K562 (cell line): ENCODE data around the gene VSIG1. TPM values are rescaled to one million over a fixed set of nuclear protein-coding genes. Genes with fewer than 3 reads are reported as not detected.

ENCODE experiments used
- ETS2 ChIP-seq: IDR thresholded peaks from 2 replicates; pipeline ENCODE4 v1.6.1; 2016; ENCODE audit warnings: borderline replicate concordance, missing genetic modification characterization, mild to moderate bottlenecking, moderate library complexity, missing compliant biosample characterization; ENCODE audit not compliant: poor library complexity, severe bottlenecking
- GABPA ChIP-seq: fragments of 200-800 bp; sonication (Bioruptor generic); conservative IDR thresholded peaks from 2 replicates; pipeline ENCODE4 v1.6.1; 2016; ENCODE audit warnings: low read depth, missing genetic modification characterization, missing compliant biosample characterization
- HMG20B ChIP-seq: fragments of 250-450 bp; sonication (Bioruptor Pico); IDR thresholded peaks from 2 replicates; pipeline ENCODE4 v1.5.0; 2021; ENCODE audit warnings: mild to moderate bottlenecking
- MAFK ChIP-seq: IDR thresholded peaks from 2 replicates; pipeline ENCODE4 v1.6.1; 2011; ENCODE audit warnings: low read length, improper control_type of control experiment
- NFATC3 ChIP-seq: fragments of 450-650 bp; IDR thresholded peaks from 2 replicates; pipeline ENCODE4 v1.6.1; 2017; ENCODE audit warnings: mild to moderate bottlenecking
- NFE2 ChIP-seq: IDR thresholded peaks from 2 replicates; pipeline ENCODE4 v1.6.1; 2014; ENCODE audit warnings: antibody characterized with exemption, low read depth
- NONO ChIP-seq, 2 experiments: fragments of 200-400 bp in 1 of 2; fragments of 450-650 bp in 1 of 2; formaldehyde crosslinking in 1 of 2; IDR thresholded peaks; 2 replicates each; pipeline ENCODE4 v1.6.1; 2017; ENCODE audit warnings: low read depth in 2 of 2, mild to moderate bottlenecking in 2 of 2, moderate library complexity in 2 of 2, low read length in 1 of 2
- PTRF ChIP-seq: fragments of 450-650 bp; IDR thresholded peaks from 2 replicates; pipeline ENCODE4 v1.6.1; 2016; ENCODE audit warnings: mild to moderate bottlenecking, missing genetic modification characterization, missing compliant biosample characterization
- SMC3 ChIP-seq: conservative IDR thresholded peaks from 2 replicates; pipeline ENCODE4 v1.6.1; 2011; ENCODE audit warnings: low read depth, low read length, improper control_type of control experiment; ENCODE audit not compliant: insufficient read depth
- SP2 ChIP-seq: IDR thresholded peaks from 2 replicates; pipeline ENCODE4 v1.6.1; 2011; ENCODE audit warnings: mild to moderate bottlenecking, low read depth, low read length, moderate library complexity; ENCODE audit not compliant: poor library complexity, severe bottlenecking; ENCODE audit errors: extremely low read depth
- SRSF7 ChIP-seq: fragments of 200-400 bp; formaldehyde crosslinking; optimal IDR thresholded peaks from 2 replicates; pipeline ENCODE3; 2017; ENCODE audit warnings: mild to moderate bottlenecking, low read depth, low read length
- TARDBP ChIP-seq: fragments of 450-650 bp; IDR thresholded peaks from 2 replicates; pipeline ENCODE4 v1.6.1; 2016
- TCFL5 ChIP-seq: fragments of 250-450 bp; sonication (Bioruptor Pico); conservative IDR thresholded peaks from 2 replicates; pipeline ENCODE4 v1.6.1; 2021; ENCODE audit warnings: mild to moderate bottlenecking, moderate library complexity, matching md5 sums
- TRIM24 ChIP-seq, 2 experiments: fragments of 450-650 bp; IDR thresholded peaks; 2 replicates each; pipeline ENCODE4 v1.6.1; 2016
- U2AF2 ChIP-seq: fragments of 200-400 bp; formaldehyde crosslinking; optimal IDR thresholded peaks from 2 replicates; pipeline ENCODE3; 2017; ENCODE audit warnings: low read depth, mild to moderate bottlenecking, low read length
- ZBTB11 ChIP-seq, 3 experiments: fragments of 200-800 bp in 1 of 3; fragments of 250-450 bp in 1 of 3; fragments of 450-650 bp in 1 of 3; sonication (Bioruptor Pico) in 1 of 3; sonication (Bioruptor generic) in 1 of 3; formaldehyde crosslinking in 1 of 3; IDR thresholded peaks; 2 replicates each; pipeline versions ENCODE4 v1.6.1 to v1.8.0; 2016 to 2022; ENCODE audit warnings: mild to moderate bottlenecking in 2 of 3, missing genetic modification characterization in 2 of 3, missing compliant biosample characterization in 1 of 3, moderate library complexity in 1 of 3
- ZNF280A ChIP-seq: fragments of 450-650 bp; IDR thresholded peaks from 2 replicates; pipeline ENCODE4 v1.6.1; 2018; ENCODE audit warnings: mild to moderate bottlenecking, low read depth; ENCODE audit not compliant: partially characterized antibody
- ZNF778 ChIP-seq: fragments of 450-650 bp; formaldehyde crosslinking; IDR thresholded peaks from 2 replicates; pipeline ENCODE4 v1.4.0; 2020; ENCODE audit warnings: mild to moderate bottlenecking, moderate library complexity
- polyA plus RNA-seq, 8 experiments: library from polyadenylated mRNA; depleted of rRNA in 4 of 8; stranded (reverse) in 5 of 8; unstranded in 3 of 8; fragments of >200 nt; fragmentation: Nextera tagmentation in 2 of 8; fragmentation: Illumina TruSeq in 1 of 8; extraction: Ambion mirVana in 2 of 8; extraction: Trizol in 1 of 8; gene quantifications; 2 replicates each; pipeline versions ENCODE4 v1.2.1 to v1.2.3, GENCODE V29; 2011 to 2014; ENCODE audit warnings: inconsistent platforms in 1 of 8, missing spikeins in 1 of 8
- total RNA-seq, 7 experiments: library from RNA; depleted of rRNA in 6 of 7; stranded (reverse); fragments of >200 nt in 6 of 7; fragmentation: Illumina TruSeq in 2 of 7; extraction: Trizol in 2 of 7; gene quantifications; 2 replicates each; pipeline versions ENCODE4 v1.2.1 to v1.2.3, GENCODE V29; 2011 to 2021; ENCODE audit warnings: low replicate concordance in 1 of 7

Gene VSIG1
- total and polyA plus RNA-seq, 9 of the 15 experiments (the other 6 are each of a cell fraction or from before 2014, with no cell fraction given) = not detected

- TF ChIP-seq ZBTB11 (CRISPR knock-in tag; IDR thresholded peaks at IDR 0.05) = peak in 2 of 3 experiments; percentile 28 to 94; a peak in 3 of 6 replicates
- no peak for TF ChIP-seq NFATC3
- TF ChIP-seq SP2 = no peak
- TF ChIP-seq SMC3 = no peak
- TF ChIP-seq U2AF2 = no peak
- TF ChIP-seq HMG20B (CRISPR knock-in tag) = no peak
- no peak for TF ChIP-seq NONO (IDR thresholded peaks at IDR 0.05; ENCODE audit: low read depth in 2 of 2, low read length in 1 of 2)
- TF ChIP-seq NFE2 = no peak
- no peak for TF ChIP-seq TRIM24 (IDR thresholded peaks at IDR 0.05)
- no peak for TF ChIP-seq SRSF7
- no peak for TF ChIP-seq TCFL5 (CRISPR knock-in tag)
- TF ChIP-seq GABPA (tag) = peak; percentile 84
- no peak for TF ChIP-seq TARDBP
- TF ChIP-seq ETS2 (tag) = no peak
- TF ChIP-seq MAFK = no peak; the same call in 1 of the 2 replicates
- no peak for TF ChIP-seq ZNF280A
- no peak for TF ChIP-seq ZNF778 (CRISPR knock-in tag)
- TF ChIP-seq PTRF = no peak
These were observed 46.5 kb downstream of the VSIG1 start, which contains the start of the genes ATG4A and PSMD10 (continued) for GRCh38 chrX:108091264-108091877.
